K562 (cell line): ENCODE results near the gene PRR36. TPM values are rescaled to one million over a fixed set of nuclear protein-coding genes. Genes with fewer than 3 reads are reported as not detected.

Experiments used
- ATAC-seq: fragments of 200-7000 bp; cut with Tn5 transposase; 3 replicates; pipeline ENCODE4 v1.9.1; 2020; ENCODE audit warnings: moderate library complexity
- BruUV-seq: library from RNA; stranded (reverse); fragments of 400-500 nt; replicated peaks from 2 replicates; lab custom pipeline; 2021; lab: Mats Ljungman, UMichigan
- CTCF ChIA-PET: fragments of 300-600 bp; formaldehyde crosslinking; extraction: SDS; loops from one replicate; lab custom pipeline; 2021; ENCODE audit warnings: low intra/inter-chr PET ratio; lab: Yijun Ruan, JAX
- POLR2A ChIA-PET: fragments of 300-600, 350-650 bp; sonication (Branson Sonifier 250); formaldehyde crosslinking; extraction: SDS; loops from one replicate; lab custom pipeline; 2021; ENCODE audit warnings: antibody characterized with exemption, inconsistent platforms; lab: Yijun Ruan, JAX
- DNase-seq, 4 experiments: peaks; one replicate each; pipeline versions ENCODE4 v3.0.0 to v3.0.0-alpha.2; 2011 to 2018; ENCODE audit warnings: low spot score in 3 of 4, mixed read lengths in 3 of 4; ENCODE audit errors: extremely low read depth in 1 of 4
- FAIRE-seq: peaks from 2 replicates; lab custom pipeline; 2011; peaks lifted over from hg19 to GRCh38; lab: Jason Lieb, UNC
- H2AFZ ChIP-seq: 2 replicates; pipeline ENCODE4 v1.6.0; 2011; ENCODE audit warnings: low read depth, low read length, control low read depth, inconsistent platforms
- H3K27ac ChIP-seq: fragments of 200-600 bp; 3 replicates; pipeline ENCODE4 v1.8.0; 2011; ENCODE audit warnings: low read depth, mild to moderate bottlenecking, control low read depth, inconsistent platforms, low read length, moderate library complexity, mixed read lengths; ENCODE audit errors: extremely low read depth
- H3K27me3 ChIP-seq, 2 experiments: fragments of 300-600 bp in 1 of 2; 2 replicates in 1 of 2; 3 replicates in 1 of 2; pipeline versions ENCODE4 v1.6.0 to v1.8.0; 2011; ENCODE audit warnings: inconsistent platforms in 2 of 2, low read length in 2 of 2, mild to moderate bottlenecking in 1 of 2, mixed read lengths in 1 of 2, moderate library complexity in 1 of 2; ENCODE audit not compliant: control insufficient read depth in 2 of 2, insufficient read depth in 2 of 2
- H3K36me3 ChIP-seq: fragments of 300-600 bp; 3 replicates; pipeline ENCODE4 v1.8.0; 2011; ENCODE audit warnings: mild to moderate bottlenecking, low read length, inconsistent platforms; ENCODE audit not compliant: control insufficient read depth, insufficient read depth
- H3K4me1 ChIP-seq, 2 experiments: fragments of 200-600 bp in 1 of 2; replicated peaks in 1 of 2; 2 replicates in 1 of 2; 3 replicates in 1 of 2; pipeline versions ENCODE4 v1.5.1 to v1.8.0; 2011; ENCODE audit warnings: inconsistent platforms in 2 of 2, low read length in 2 of 2, mild to moderate bottlenecking in 1 of 2, mixed read lengths in 1 of 2, moderate library complexity in 1 of 2; ENCODE audit not compliant: control insufficient read depth in 2 of 2, insufficient read depth in 2 of 2
- H3K4me2 ChIP-seq: 2 replicates; pipeline ENCODE4 v1.6.1; 2011; ENCODE audit warnings: low read length, control low read depth, inconsistent platforms, mixed read lengths; ENCODE audit not compliant: insufficient read depth
- H3K4me3 ChIP-seq: fragments of 200-600 bp; sonication (generic), shearing (Covaris generic); 2 replicates; pipeline ENCODE4 v1.5.1; 2016; ENCODE audit warnings: control low read depth, inconsistent platforms
- H3K79me2 ChIP-seq: fragments of 200-600 bp; 3 replicates; pipeline ENCODE4 v1.8.0; 2011; ENCODE audit warnings: low read length, inconsistent platforms; ENCODE audit not compliant: control insufficient read depth, insufficient read depth
- H3K9ac ChIP-seq, 2 experiments: 2 replicates each; pipeline versions ENCODE4 v1.6.0 to v1.6.1; 2011; ENCODE audit warnings: low read depth in 2 of 2, low read length in 2 of 2, control low read depth in 1 of 2, inconsistent platforms in 1 of 2, mild to moderate bottlenecking in 1 of 2, mixed read lengths in 1 of 2; ENCODE audit not compliant: insufficient read depth in 1 of 2
- H3K9me1 ChIP-seq: one replicate; pipeline ENCODE4 v1.6.0; 2011; ENCODE audit warnings: inconsistent platforms, mild to moderate bottlenecking, low read length, moderate library complexity; ENCODE audit not compliant: control insufficient read depth, insufficient read depth
- H3K9me3 ChIP-seq: replicated peaks from 2 replicates; pipeline ENCODE4 v1.5.1; 2011; ENCODE audit warnings: low read depth, low read length, inconsistent platforms; ENCODE audit not compliant: control insufficient read depth, insufficient read depth
- H4K20me1 ChIP-seq: replicated peaks from 2 replicates; pipeline ENCODE4 v1.6.1; 2011; ENCODE audit warnings: low read length, inconsistent platforms, mixed read lengths; ENCODE audit not compliant: control insufficient read depth, insufficient read depth
- AFF1 ChIP-seq, 2 experiments: fragments of 450-650 bp; IDR thresholded peaks; 2 replicates each; pipeline ENCODE4 v1.6.1; 2018; ENCODE audit warnings: mild to moderate bottlenecking in 2 of 2, low read depth in 1 of 2; ENCODE audit not compliant: partially characterized antibody in 2 of 2
- BRCA1 ChIP-seq, 2 experiments: fragments of 450-650 bp in 1 of 2; sonication (generic) in 1 of 2; formaldehyde crosslinking in 1 of 2; IDR thresholded peaks; 2 replicates each; pipeline versions ENCODE4 v1.5.0 to v1.6.1; 2017 to 2020; ENCODE audit warnings: mild to moderate bottlenecking in 1 of 2, missing genetic modification reagents in 1 of 2
- EP400 ChIP-seq: fragments of 450-650 bp; IDR thresholded peaks from 2 replicates; pipeline ENCODE4 v1.6.1; 2017; ENCODE audit warnings: antibody characterized with exemption, mild to moderate bottlenecking, moderate library complexity
- KAT2B ChIP-seq: IDR thresholded peaks from one replicate; pipeline ENCODE4 v1.6.1; 2012; ENCODE audit warnings: low read depth, mild to moderate bottlenecking, control low read depth, inconsistent platforms, low read length, moderate library complexity
- LEF1 ChIP-seq: fragments of 450-650 bp; IDR thresholded peaks from 2 replicates; pipeline ENCODE4 v1.6.1; 2016; ENCODE audit warnings: mild to moderate bottlenecking
- SIRT6 ChIP-seq: IDR thresholded peaks from one replicate; pipeline ENCODE4 v1.6.1; 2012; ENCODE audit warnings: low read depth, mild to moderate bottlenecking, control low read depth, inconsistent platforms, low read length, moderate library complexity
- SRF ChIP-seq, 2 experiments: fragments of 250-450, 450-650 bp in 1 of 2; sonication (Bioruptor Pico) in 1 of 2; sonication (generic) in 1 of 2; formaldehyde crosslinking; IDR thresholded peaks; 2 replicates each; pipeline versions ENCODE4 v1.5.0 to v1.5.1; 2020 to 2022; ENCODE audit warnings: mild to moderate bottlenecking in 1 of 2, missing genetic modification reagents in 1 of 2
- TCF3 ChIP-seq: sonication (generic); formaldehyde crosslinking; IDR thresholded peaks from 2 replicates; pipeline ENCODE4 v1.4.0; 2020; ENCODE audit warnings: mild to moderate bottlenecking, missing genetic modification reagents
- ZNF699 ChIP-seq: fragments of 250-450 bp; sonication (Bioruptor Pico); IDR thresholded peaks from 2 replicates; pipeline ENCODE4 v1.8.0; 2021; ENCODE audit warnings: mild to moderate bottlenecking, moderate library complexity; ENCODE audit not compliant: insufficient replicate concordance
- WGBS: fragments of 100-300 bp; shearing (Covaris generic); methylation state at CpG from one replicate; pipeline ENCODE4 v1.1.6; 2016; ENCODE audit warnings: low coverage, mixed read lengths; ENCODE audit not compliant: insufficient coverage; ENCODE audit errors: missing lambda C conversion rate; 5-methylcytosine and 5-hydroxymethylcytosine counted together
- in situ Hi-C: fragments of 300-500 bp; cut with MboI; formaldehyde crosslinking; loops from 4 replicates; pipeline ENCODE4 v1.15.0; 2018; ENCODE audit warnings: inconsistent platforms, mixed read lengths
- intact Hi-C: fragments of 100-400 bp; cut with micrococcal nuclease; formaldehyde crosslinking; loops from 2 replicates; pipeline ENCODE4 v1.14.2; 2022
- polyA plus RNA-seq, 8 experiments: library from polyadenylated mRNA; depleted of rRNA in 4 of 8; stranded (reverse) in 5 of 8; unstranded in 3 of 8; fragments of >200 nt; fragmentation: Nextera tagmentation in 2 of 8; fragmentation: Illumina TruSeq in 1 of 8; extraction: Ambion mirVana in 2 of 8; extraction: Trizol in 1 of 8; gene quantifications; 2 replicates each; pipeline versions ENCODE4 v1.2.1 to v1.2.3, GENCODE V29; 2011 to 2014; ENCODE audit warnings: inconsistent platforms in 1 of 8, missing spikeins in 1 of 8
- total RNA-seq, 7 experiments: library from RNA; depleted of rRNA in 6 of 7; stranded (reverse); fragments of >200 nt in 6 of 7; fragmentation: Illumina TruSeq in 2 of 7; extraction: Trizol in 2 of 7; gene quantifications; 2 replicates each; pipeline versions ENCODE4 v1.2.1 to v1.2.3, GENCODE V29; 2011 to 2021; ENCODE audit warnings: low replicate concordance in 1 of 7
- TF ChIP-seq, protein P1 (sequence below): fragments of 450-650 bp; IDR thresholded peaks from 2 replicates; pipeline ENCODE4 v1.6.1; 2016; ENCODE audit warnings: antibody characterized with exemption
- TF ChIP-seq, protein P2 (sequence below): fragments of 450-650 bp; formaldehyde crosslinking; IDR thresholded peaks from 2 replicates; pipeline ENCODE4 v1.4.0; 2022; ENCODE audit warnings: missing genetic modification characterization

Gene PRR36
- total and polyA plus RNA-seq, 9 of the 15 experiments (the other 6 are each of a cell fraction or from before 2014, with no cell fraction given): 0.05 to 0.42 (median 0.06) TPM; not detected in 6

DNA sequence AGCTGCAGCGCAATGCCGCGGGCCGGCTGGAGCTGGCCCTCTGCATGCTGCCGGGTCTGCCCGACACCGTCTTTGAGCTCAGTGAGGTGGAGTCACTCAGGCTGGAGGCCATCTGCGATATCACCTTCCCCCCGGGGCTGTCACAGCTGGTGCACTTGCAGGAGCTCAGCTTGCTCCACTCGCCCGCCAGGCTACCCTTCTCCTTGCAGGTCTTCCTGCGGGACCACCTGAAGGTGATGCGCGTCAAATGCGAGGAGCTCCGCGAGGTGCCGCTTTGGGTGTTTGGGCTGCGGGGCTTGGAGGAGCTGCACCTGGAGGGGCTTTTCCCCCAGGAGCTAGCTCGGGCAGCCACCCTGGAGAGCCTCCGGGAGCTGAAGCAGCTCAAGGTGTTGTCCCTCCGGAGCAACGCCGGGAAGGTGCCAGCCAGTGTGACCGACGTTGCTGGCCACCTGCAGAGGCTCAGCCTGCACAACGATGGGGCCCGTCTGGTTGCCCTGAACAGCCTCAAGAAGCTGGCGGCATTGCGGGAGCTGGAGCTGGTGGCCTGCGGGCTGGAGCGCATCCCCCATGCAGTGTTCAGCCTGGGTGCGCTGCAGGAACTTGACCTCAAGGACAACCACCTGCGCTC lies 25.7 kb upstream of the PRR36 start (continued):
- no peak for TF ChIP-seq AFF1 (IDR thresholded peaks at IDR 0.05; ENCODE audit: low read depth in 1 of 2, partially characterized antibody in 2 of 2)
- TF ChIP-seq, protein P1, sequence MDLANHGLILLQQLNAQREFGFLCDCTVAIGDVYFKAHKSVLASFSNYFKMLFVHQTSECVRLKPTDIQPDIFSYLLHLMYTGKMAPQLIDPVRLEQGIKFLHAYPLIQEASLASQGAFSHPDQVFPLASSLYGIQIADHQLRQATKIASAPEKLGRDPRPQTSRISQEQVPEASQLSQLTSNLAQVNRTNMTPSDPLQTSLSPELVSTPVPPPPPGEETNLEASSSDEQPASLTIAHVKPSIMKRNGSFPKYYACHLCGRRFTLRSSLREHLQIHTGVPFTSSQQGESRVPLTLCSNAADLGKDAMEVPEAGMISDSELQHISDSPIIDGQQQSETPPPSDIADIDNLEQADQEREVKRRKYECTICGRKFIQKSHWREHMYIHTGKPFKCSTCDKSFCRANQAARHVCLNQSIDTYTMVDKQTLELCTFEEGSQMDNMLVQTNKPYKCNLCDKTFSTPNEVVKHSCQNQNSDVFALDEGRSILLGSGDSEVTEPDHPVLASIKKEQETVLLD: no peak
- TF ChIP-seq ZNF699: no peak
- TF ChIP-seq, all 486 proteins: peak for 0

DNA sequence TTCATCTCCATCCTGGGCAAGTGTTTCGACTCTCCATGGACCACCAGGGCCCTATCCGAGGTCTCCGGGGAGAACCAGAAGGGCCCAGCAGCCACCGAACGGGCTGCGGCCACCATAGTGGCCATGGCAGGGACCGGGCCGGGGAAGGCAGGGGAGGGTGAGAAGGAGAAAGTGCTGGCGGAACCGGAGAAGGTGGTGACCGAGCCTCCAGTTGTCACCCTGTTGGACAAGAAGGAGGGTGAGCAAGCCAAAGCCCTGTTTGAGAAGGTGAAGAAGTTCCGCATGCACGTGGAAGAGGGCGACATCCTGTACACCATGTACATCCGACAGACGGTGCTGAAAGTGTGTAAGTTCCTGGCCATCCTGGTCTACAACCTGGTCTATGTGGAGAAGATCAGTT lies 24.8 kb upstream of the PRR36 start:
- intact Hi-C loops: no loop called here
- no peak overlapping the region for H3K4me2 ChIP-seq
- no peaks in the 10 kb centered on the region for H4K20me1 ChIP-seq
- TF ChIP-seq BRCA1 (IDR thresholded peaks at IDR 0.05) (no peak), BRCA1 (CRISPR knock-in tag; IDR thresholded peaks at IDR 0.05) (no peak), KAT2B (no peak), SRF (CRISPR knock-in tag; IDR thresholded peaks at IDR 0.05) (no peak), EP400 (no peak), LEF1 (no peak), TCF3 (CRISPR knock-in tag) (no peak), SIRT6 (no peak)
- TF ChIP-seq, protein P2, sequence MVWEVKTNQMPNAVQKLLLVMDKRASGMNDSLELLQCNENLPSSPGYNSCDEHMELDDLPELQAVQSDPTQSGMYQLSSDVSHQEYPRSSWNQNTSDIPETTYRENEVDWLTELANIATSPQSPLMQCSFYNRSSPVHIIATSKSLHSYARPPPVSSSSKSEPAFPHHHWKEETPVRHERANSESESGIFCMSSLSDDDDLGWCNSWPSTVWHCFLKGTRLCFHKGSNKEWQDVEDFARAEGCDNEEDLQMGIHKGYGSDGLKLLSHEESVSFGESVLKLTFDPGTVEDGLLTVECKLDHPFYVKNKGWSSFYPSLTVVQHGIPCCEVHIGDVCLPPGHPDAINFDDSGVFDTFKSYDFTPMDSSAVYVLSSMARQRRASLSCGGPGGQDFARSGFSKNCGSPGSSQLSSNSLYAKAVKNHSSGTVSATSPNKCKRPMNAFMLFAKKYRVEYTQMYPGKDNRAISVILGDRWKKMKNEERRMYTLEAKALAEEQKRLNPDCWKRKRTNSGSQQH (CRISPR knock-in tag): no peak
- in situ Hi-C loops: no loop called here
- H3K4me1 ChIP-seq: peaks cover 6 to 37% of the 10 kb centered on the region in 2 experiments; a peak in 4 of 5 replicates
- H3K36me3 ChIP-seq: peaks cover 19% of the 10 kb centered on the region; the same call in 1 of the 3 replicates
- no peak for DNase-seq
- no TSS peak for BruUV-seq
- CTCF ChIA-PET: no interaction called here
- H3K9me3 ChIP-seq: no peaks in the 10 kb centered on the region
- no peaks in the 10 kb centered on the region for H3K9me1 ChIP-seq
- no peak for FAIRE-seq
- H3K4me3 ChIP-seq: no peak overlapping the region
- no peak for ATAC-seq
- no peaks in the 10 kb centered on the region for H3K27me3 ChIP-seq
- H2AFZ ChIP-seq: no peak overlapping the region
- no peak overlapping the region for H3K27ac ChIP-seq
- peaks cover 13% of the 10 kb centered on the region for H3K79me2 ChIP-seq
- peak overlapping the region in 1 of 2 experiments; percentile 20; a peak in 1 of 4 replicates for H3K9ac ChIP-seq
- WGBS: 92% methylated on average over 13 of the region's 16 CpGs
- POLR2A ChIA-PET: interaction anchor here (0.6 to 5.3 kb wide), 3 partner anchors 10 to 153 kb away, joined by 3 to 72 read pairs (median 5); partner anchors contain the start of gene LRRC8E
